ENCODE data around the gene ARHGEF4.

The ARHGEF4 gene

GRCh38 chr2:130851624-130852382, 15.1 kb downstream of the ARHGEF4 start:
- DNase-seq (ENCODE audit: low read depth in 2 of 2): no peak

- DNase-seq (ENCODE audit: low read depth in 2 of 2): no peak
Observed at GRCh38 chr2:130852521-130853115, 15.9 kb downstream of the ARHGEF4 start.

- DNase-seq (ENCODE audit: low read depth in 2 of 2): no peak
Observed at GRCh38 chr2:130853391-130853790, 16.7 kb downstream of the ARHGEF4 start.

- DNase-seq (ENCODE audit: low read depth in 2 of 2): no peak
Observed at GRCh38 chr2:130854301-130854700, 17.6 kb downstream of the ARHGEF4 start.

- DNase-seq (ENCODE audit: low read depth in 2 of 2): no peak
Observed at GRCh38 chr2:130864830-130865800, 28.4 kb downstream of the ARHGEF4 start.

GRCh38 chr2:130869441-130870160, 32.9 kb downstream of the ARHGEF4 start:
- no peak for DNase-seq (ENCODE audit: low read depth in 2 of 2)

GRCh38 chr2:130870161-130870485, 33.4 kb downstream of the ARHGEF4 start:
- no peak for DNase-seq (ENCODE audit: low read depth in 2 of 2)

GRCh38 chr2:130870779-130871178, 34.1 kb downstream of the ARHGEF4 start:
- no peak for DNase-seq (ENCODE audit: low read depth in 2 of 2)

- DNase-seq (ENCODE audit: low read depth in 2 of 2): no peak
Observed at GRCh38 chr2:130871843-130872740, 35.4 kb downstream of the ARHGEF4 start.

GRCh38 chr2:130872741-130873125, 36.0 kb downstream of the ARHGEF4 start:
- DNase-seq (ENCODE audit: low read depth in 2 of 2): no peak

- peak; percentile 58 to 60 for DNase-seq (ENCODE audit: low read depth in 2 of 2)
Observed at GRCh38 chr2:130873700-130874346, 37.1 kb downstream of the ARHGEF4 start.

GRCh38 chr2:130874512-130874911, 37.8 kb downstream of the ARHGEF4 start:
- no peak for DNase-seq (ENCODE audit: low read depth in 2 of 2)

- no peak for DNase-seq (ENCODE audit: low read depth in 2 of 2)
Observed at GRCh38 chr2:130875935-130876334, 39.2 kb downstream of the ARHGEF4 start.

GRCh38 chr2:130877258-130877657, 40.5 kb downstream of the ARHGEF4 start:
- DNase-seq (ENCODE audit: low read depth in 2 of 2): no peak

GRCh38 chr2:130878316-130878715, 41.6 kb downstream of the ARHGEF4 start:
- DNase-seq (ENCODE audit: low read depth in 2 of 2): no peak

- no peak for DNase-seq (ENCODE audit: low read depth in 2 of 2)
Observed at GRCh38 chr2:130878933-130879332, 42.2 kb downstream of the ARHGEF4 start.

- no peak for DNase-seq (ENCODE audit: low read depth in 2 of 2)
Observed at GRCh38 chr2:130882111-130882690, 45.5 kb downstream of the ARHGEF4 start.

GRCh38 chr2:130882991-130883390, 46.3 kb downstream of the ARHGEF4 start:
- DNase-seq (ENCODE audit: low read depth in 2 of 2): no peak

GRCh38 chr2:130883496-130883895, 46.8 kb downstream of the ARHGEF4 start:
- DNase-seq (ENCODE audit: low read depth in 2 of 2): no peak

- no peak for DNase-seq (ENCODE audit: low read depth in 2 of 2)
Observed at GRCh38 chr2:130884013-130884412, 47.3 kb downstream of the ARHGEF4 start.

Data from stimulated activated CD4-positive, alpha-beta T cell treated with anti-CD3 and anti-CD28 coated beads, Interleukin-1b, Interleukin-23, amount 100 ng/mL, for 4 hours (primary cell).